Stimulated activated CD4-positive, alpha-beta T cell treated with anti-CD3 and anti-CD28 coated beads, TNF-alpha, amount 100 ng/mL, for 4 hours (primary cell): ENCODE measurements around the gene ROBO1.
"Not testable (repeated sequence)": the region's sequence is repeated elsewhere in the genome, so short reads cannot be mapped to it uniquely, and the experiment has no call there.

Experiments used
- DNase-seq, 3 experiments: peaks; one replicate each; pipeline ENCODE4 v3.0.0-alpha.2; 2020; ENCODE audit warnings: low read depth in 3 of 3

The ROBO1 gene

GRCh38 chr3:79245284-79246138, 522.3 kb downstream of the ROBO1 start:
- no peak for DNase-seq

- no peak for DNase-seq
Measured at GRCh38 chr3:79236496-79236895, 531.3 kb downstream of the ROBO1 start.

GRCh38 chr3:79233431-79234060, 534.3 kb downstream of the ROBO1 start:
- no peak for DNase-seq

- no peak for DNase-seq
Measured at GRCh38 chr3:79230266-79230665, 537.5 kb downstream of the ROBO1 start.

- DNase-seq, result no peak
Measured at GRCh38 chr3:79217096-79217495, 550.7 kb downstream of the ROBO1 start.

- DNase-seq, result no peak
Measured at GRCh38 chr3:79215286-79215685, 552.5 kb downstream of the ROBO1 start.

- no peak for DNase-seq
Measured at GRCh38 chr3:79211586-79212359, 556.0 kb downstream of the ROBO1 start.

- DNase-seq, result no peak
Measured at GRCh38 chr3:79204351-79204750, 563.4 kb downstream of the ROBO1 start.

GRCh38 chr3:79203144-79203519, 564.7 kb downstream of the ROBO1 start:
- no peak for DNase-seq

GRCh38 chr3:79202471-79203143, 565.2 kb downstream of the ROBO1 start:
- DNase-seq, result no peak

- DNase-seq, result no peak
Measured at GRCh38 chr3:79200456-79200855, 567.3 kb downstream of the ROBO1 start.

GRCh38 chr3:79199966-79200365, 567.8 kb downstream of the ROBO1 start:
- DNase-seq, result no peak

- DNase-seq, result no peak
Measured at GRCh38 chr3:79187426-79187825, 580.4 kb downstream of the ROBO1 start.

GRCh38 chr3:79184251-79184650, 583.5 kb downstream of the ROBO1 start:
- DNase-seq, result no peak

GRCh38 chr3:79183496-79183895, 584.3 kb downstream of the ROBO1 start:
- no peak for DNase-seq

GRCh38 chr3:79178471-79179180, 589.2 kb downstream of the ROBO1 start:
- no peak for DNase-seq

GRCh38 chr3:79175870-79176269, 591.9 kb downstream of the ROBO1 start:
- no peak for DNase-seq

- DNase-seq, result not testable (repeated sequence)
Measured at GRCh38 chr3:79173259-79173658, 594.5 kb downstream of the ROBO1 start.

- no peak for DNase-seq
Measured at GRCh38 chr3:79172241-79172640, 595.6 kb downstream of the ROBO1 start.

GRCh38 chr3:79170021-79170420, 597.8 kb downstream of the ROBO1 start:
- DNase-seq, result no peak

GRCh38 chr3:79167651-79168416, 600.0 kb downstream of the ROBO1 start:
- no peak for DNase-seq
